Tibial artery (tissue), 4 donors: ENCODE results near the gene NDUFS3.

Experiments
- DNase-seq, 2 donors: peaks; one replicate each; pipeline ENCODE4 v3.0.0-alpha.2; 2019
- H3K27ac ChIP-seq, 2 donors: fragments of 200-600 bp; sonication (generic) in 1 of 2; 1 replicate in 1 of 2; 2 replicates in 1 of 2; pipeline ENCODE4 v1.5.1; 2018 to 2019; ENCODE audit warnings: mild to moderate bottlenecking in 1 of 2
- H3K27me3 ChIP-seq, 2 donors: fragments of 200-600 bp; sonication (generic) in 1 of 2; one replicate each; pipeline versions ENCODE4 v1.5.1 to v1.6.0; 2016 to 2019
- H3K36me3 ChIP-seq, 3 donors: fragments of 200-600 bp; sonication (generic) in 2 of 3; one replicate each; pipeline ENCODE4 v1.5.1; 2016 to 2019; ENCODE audit warnings: mild to moderate bottlenecking in 2 of 3
- H3K4me1 ChIP-seq, 4 donors: fragments of 200-600 bp; sonication (generic) in 2 of 4; 1 replicate in 3 of 4; 2 replicates in 1 of 4; pipeline ENCODE4 v1.5.1; 2016 to 2019
- H3K4me3 ChIP-seq, 2 donors: fragments of 200-600 bp; sonication (generic) in 1 of 2; 1 replicate in 1 of 2; 2 replicates in 1 of 2; pipeline ENCODE4 v1.5.1; 2018 to 2019; ENCODE audit warnings: mild to moderate bottlenecking in 2 of 2
- H3K9me3 ChIP-seq, 3 donors: fragments of 200-600 bp; sonication (generic) in 1 of 3; one replicate each; pipeline ENCODE4 v1.5.1; 2016 to 2019
- CTCF ChIP-seq, 2 experiments: fragments of 200-600 bp in 1 of 2; fragments of 450-650 bp in 1 of 2; IDR thresholded peaks; one replicate each; pipeline ENCODE4 v1.5.1; 2017 to 2019; ENCODE audit warnings: antibody characterized with exemption in 2 of 2, mild to moderate bottlenecking in 1 of 2, moderate library complexity in 1 of 2
- intact Hi-C: fragments of 100-400 bp; cut with DNase I; formaldehyde crosslinking; loops from one replicate; pipeline ENCODE4 v1.15.0; 2023; ENCODE audit warnings: low total_unique reads

The NDUFS3 gene

GRCh38 chr11:47570651-47571356 lies 8.1 kb upstream of the NDUFS3 start:
- Histone ChIP-seq H3K27me3 (no peaks in the 10 kb centered on the region), H3K9me3 (no peaks in the 10 kb centered on the region), H3K27ac (no peak overlapping the region), H3K36me3 (peaks cover 34 to 72% (median 38%) of the 10 kb centered on the region in 3 donors), H3K4me3 (no peak overlapping the region), H3K4me1 (peaks cover 0 to 10% (median 7%) of the 10 kb centered on the region in 4 donors)
- intact Hi-C loops, result loop anchor here (10.0 kb wide), 1 partner anchor 156 kb away; no protein-coding TSS in a partner anchor
- DNase-seq, result no peak
- no peak for TF ChIP-seq CTCF (IDR thresholded peaks at IDR 0.05)

GRCh38 chr11:47571357-47571729 lies 7.5 kb upstream of the NDUFS3 start:
- no peaks in the 10 kb centered on the region for H3K9me3 ChIP-seq
- peaks cover 34 to 75% (median 38%) of the 10 kb centered on the region in 3 donors for H3K36me3 ChIP-seq
- H3K4me1 ChIP-seq, result peaks cover 0 to 5% (median 2%) of the 10 kb centered on the region in 4 donors
- no peak overlapping the region for H3K27ac ChIP-seq
- intact Hi-C loops, result loop anchor here (10.0 kb wide), 1 partner anchor 157 kb away; no protein-coding TSS in a partner anchor
- no peak for TF ChIP-seq CTCF (IDR thresholded peaks at IDR 0.05)
- H3K27me3 ChIP-seq, result no peaks in the 10 kb centered on the region
- no peak for DNase-seq
- no peak overlapping the region for H3K4me3 ChIP-seq

GRCh38 chr11:47571895-47572294 lies 7.0 kb upstream of the NDUFS3 start:
- H3K27me3 ChIP-seq, result no peaks in the 10 kb centered on the region
- no peak for DNase-seq
- no peak overlapping the region for H3K27ac ChIP-seq
- peaks cover 34 to 80% (median 38%) of the 10 kb centered on the region in 3 donors for H3K36me3 ChIP-seq
- intact Hi-C loops, result loop anchor here (10.0 kb wide), 1 partner anchor 157 kb away; no protein-coding TSS in a partner anchor
- H3K4me1 ChIP-seq, result peaks cover 0 to 5% (median 0%) of the 10 kb centered on the region in 4 donors
- H3K4me3 ChIP-seq, result no peak overlapping the region
- TF ChIP-seq CTCF (IDR thresholded peaks at IDR 0.05), result no peak
- no peaks in the 10 kb centered on the region for H3K9me3 ChIP-seq

- no peak for TF ChIP-seq CTCF (IDR thresholded peaks at IDR 0.05)
- DNase-seq, result peak in 1 of 2 donors; percentile 34
- Histone ChIP-seq H3K27ac (no peak overlapping the region), H3K27me3 (no peaks in the 10 kb centered on the region), H3K9me3 (no peaks in the 10 kb centered on the region), H3K36me3 (peaks cover 34 to 82% (median 38%) of the 10 kb centered on the region in 3 donors), H3K4me3 (no peak overlapping the region), H3K4me1 (peaks cover 0 to 14% (median 7%) of the 10 kb centered on the region in 4 donors)
- intact Hi-C loops, result loop anchor here (10.0 kb wide), 1 partner anchor 158 kb away; no protein-coding TSS in a partner anchor
Observed at GRCh38 chr11:47572715-47573255, 6.1 kb upstream of the NDUFS3 start.

- no peak overlapping the region for H3K4me3 ChIP-seq
- DNase-seq, result peak in 1 of 2 donors; percentile 55
- no peaks in the 10 kb centered on the region for H3K9me3 ChIP-seq
- TF ChIP-seq CTCF (IDR thresholded peaks at IDR 0.05), result no peak
- H3K27me3 ChIP-seq, result no peaks in the 10 kb centered on the region
- intact Hi-C loops, result loop anchor here (10.0 kb wide), 1 partner anchor 159 kb away; no protein-coding TSS in a partner anchor
- H3K4me1 ChIP-seq, result peaks cover 0 to 19% (median 12%) of the 10 kb centered on the region in 4 donors
- H3K36me3 ChIP-seq, result peaks cover 34 to 82% (median 38%) of the 10 kb centered on the region in 3 donors
- H3K27ac ChIP-seq, result no peak overlapping the region
Observed at GRCh38 chr11:47573321-47573720, 5.6 kb upstream of the NDUFS3 start.
